ENCODE data around the gene FADS2.

The FADS2 gene

DNA sequence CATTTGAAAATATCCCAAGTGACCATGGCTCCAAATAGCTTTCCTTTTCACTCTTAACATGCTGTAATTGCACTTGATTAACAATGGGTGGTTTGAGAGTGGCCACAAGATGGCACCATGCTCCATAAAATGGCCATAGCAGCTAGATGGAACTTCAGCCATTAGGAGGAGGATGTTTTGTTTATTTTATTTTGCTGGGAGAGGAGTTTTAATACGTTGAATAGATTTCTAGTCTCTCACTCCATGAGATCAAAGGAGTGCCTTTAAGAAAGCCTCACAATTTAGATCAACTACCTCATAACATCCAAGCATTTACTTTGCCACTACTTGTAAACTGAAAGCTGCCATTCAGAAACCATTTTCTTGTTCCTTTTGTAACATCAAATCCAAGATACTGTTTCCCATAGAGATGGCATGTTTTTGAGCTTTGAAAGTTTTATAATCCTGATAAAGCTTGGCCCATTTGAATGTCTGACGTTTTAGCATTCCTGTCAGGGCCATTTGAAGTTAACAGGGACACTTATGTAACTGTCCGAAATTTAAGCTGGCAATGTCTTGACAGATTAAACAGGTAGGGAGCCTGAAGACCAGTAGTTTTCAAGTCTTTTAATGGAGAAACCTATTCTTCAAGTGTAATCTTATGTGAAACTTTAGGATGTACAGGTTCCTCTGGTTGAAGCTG, 30.7 kb upstream of the FADS2 start:
- peak; percentile 82 for DNase-seq

DNA sequence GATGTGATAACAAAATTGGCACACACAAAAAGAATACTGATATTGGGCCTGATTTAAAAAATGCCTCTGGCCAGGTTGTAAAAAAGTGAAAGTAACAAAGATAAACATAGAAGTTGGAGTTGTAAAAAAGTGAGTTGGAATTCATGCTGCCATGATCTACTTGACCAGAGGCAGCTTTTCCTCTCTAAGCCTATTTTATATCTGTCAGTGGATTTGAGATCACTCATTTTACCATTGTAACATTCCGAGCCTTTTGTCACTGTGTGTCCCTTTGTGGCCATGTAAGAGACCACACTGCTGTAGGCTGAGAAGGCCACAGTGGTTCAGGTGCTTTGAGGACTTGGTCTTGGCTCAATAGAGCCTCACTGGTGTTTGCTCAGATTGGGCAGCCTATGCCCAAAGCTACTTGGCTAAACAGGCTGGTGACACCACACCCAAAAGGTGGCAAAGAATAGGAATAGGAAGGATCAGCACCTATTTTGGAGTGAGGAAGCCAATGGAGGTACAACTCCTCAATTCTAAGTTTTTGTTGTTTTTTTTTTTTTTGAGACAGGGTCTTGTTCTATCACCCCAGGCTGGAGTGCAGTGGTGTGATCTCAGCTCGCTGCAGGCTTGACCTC, 28.3 kb upstream of the FADS2 start:
- DNase-seq: no peak

DNA sequence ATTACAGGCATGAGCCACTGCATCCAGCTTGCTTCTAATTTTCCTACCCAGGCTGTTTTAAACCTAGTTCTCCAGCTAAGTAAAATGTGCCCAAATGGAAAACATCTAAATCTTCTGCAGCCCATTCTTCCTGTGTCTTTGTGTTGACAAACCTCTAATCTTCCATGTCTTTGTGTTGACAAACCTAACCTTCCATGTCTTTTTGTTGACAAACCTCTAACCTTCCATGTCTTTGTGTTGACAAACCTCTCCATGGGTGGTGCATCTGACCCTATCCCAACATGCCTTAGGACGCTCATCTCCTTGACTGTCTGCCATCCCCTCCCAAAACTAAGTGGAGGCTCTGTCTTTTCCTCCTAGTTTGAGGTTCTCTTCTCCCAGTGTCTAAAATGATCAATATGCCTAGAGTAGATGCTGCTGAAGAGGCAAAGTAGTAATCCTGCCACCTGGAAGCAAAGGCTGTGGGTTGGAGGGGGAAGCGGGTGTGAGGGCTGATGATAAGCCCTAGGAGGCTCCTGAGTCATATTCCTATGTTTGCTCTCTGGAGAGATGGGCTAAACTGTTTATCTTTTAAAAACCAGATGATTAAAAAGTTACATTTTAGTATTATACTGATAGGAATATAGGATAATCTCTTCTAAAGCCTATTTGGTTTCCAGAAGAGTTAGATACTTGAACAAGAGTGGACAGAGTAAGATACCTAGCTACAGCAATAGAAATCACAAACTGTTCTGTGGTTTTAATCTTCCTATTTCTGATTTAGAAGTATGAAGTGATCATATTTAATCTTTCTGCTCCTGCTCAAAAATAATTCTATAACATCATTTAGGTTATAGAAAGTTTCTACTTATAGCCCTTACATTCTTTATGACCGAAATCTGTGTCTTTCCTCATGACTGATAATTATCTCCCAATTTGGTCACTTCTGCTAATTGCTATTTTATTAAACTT, 27.5 kb upstream of the FADS2 start:
- no peak for DNase-seq

DNA sequence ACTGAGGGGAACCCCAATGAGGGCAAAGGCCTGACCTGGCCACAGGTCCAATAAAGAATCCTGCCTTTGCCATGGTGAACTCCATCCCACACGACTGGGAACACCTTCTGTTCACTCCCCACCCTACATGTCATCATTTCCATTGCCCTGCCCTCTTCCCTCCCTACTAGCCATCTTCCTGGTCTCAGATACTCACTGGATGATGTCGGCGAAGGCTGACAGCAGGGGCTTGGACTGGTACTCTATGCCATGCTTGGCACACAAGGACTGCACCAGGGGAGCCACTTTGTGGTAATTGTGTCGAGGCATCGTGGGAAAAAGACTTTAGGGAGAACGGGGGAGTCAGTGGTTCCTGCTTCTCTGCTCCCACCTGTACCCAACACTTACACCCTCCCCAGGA, 25.5 kb upstream of the FADS2 start:
- no peak for DNase-seq

DNA sequence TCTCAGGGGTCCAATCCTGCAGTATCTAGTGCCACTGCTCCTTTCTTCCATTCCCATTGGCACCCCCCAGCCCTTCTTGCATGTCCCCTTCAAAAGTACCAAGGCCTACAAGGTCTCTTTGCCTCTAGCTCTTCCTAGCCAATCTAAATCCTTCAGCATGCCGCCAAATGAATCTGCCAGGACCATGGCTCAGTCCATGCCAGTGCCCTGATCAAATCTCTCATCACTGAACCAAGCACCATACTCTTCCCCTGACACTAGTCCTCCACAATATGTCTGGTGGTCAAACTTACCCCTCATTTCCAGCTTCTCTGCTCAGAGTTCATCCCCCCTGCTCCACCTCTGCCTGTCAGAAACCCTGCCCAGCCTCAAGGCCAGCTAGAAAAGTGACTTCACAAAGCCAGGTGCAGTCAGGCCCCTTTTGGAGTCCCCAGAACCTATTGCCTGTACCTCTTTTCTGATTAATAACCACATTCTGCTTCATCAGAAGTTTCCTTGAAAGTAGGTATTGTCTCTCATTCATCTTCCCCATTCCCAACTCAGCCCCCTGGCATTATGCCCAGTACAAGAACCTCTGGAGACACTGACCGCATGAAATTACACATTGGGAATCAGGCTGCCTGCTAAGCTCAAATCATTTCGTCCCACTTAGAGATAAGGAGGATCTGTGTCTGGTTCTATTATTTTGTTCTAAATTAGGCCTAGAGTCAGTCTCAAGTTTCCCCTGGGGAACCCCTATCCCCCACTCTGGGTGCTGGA, 24.0 kb upstream of the FADS2 start:
- no peak for DNase-seq

DNA sequence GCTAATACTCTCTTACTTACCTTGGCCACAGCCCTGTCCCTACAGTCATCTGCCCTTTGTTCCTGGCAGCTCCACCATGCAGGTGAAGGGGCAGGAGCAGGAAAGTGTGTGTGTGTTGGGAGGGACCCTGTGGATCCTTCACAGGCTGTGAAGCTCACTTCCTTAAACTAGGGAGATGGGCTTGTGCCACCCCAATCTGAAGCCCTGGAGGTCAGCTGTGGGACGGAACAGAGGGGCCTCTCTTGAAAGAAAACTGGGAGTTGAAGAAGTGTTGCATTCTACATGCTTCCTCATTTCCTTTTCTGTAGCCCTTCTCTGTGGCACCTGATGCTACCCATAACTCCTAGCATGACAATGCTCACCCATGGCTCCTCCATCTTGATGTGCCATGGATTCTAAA, 23.0 kb upstream of the FADS2 start:
- no peak for DNase-seq

DNA sequence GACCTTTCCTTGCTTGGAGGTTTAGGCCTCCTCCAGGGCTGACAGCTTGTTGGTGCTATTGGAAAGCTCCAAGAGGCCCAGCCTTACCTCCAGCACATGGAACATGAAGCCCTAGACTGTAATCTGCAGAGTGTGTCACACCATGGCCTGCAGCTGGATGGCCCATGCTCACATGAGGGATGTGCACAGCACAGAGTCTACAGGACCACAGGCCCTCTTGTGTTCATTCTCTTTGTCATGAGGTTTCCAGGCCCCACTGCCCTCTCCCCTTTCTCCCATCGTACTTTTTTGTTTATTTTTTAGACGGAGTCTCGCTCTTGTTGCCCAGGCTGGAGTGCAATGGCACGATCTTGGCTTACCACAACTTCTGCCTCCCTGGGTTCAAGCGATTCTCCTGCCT, 21.3 kb upstream of the FADS2 start:
- DNase-seq: no peak

DNA sequence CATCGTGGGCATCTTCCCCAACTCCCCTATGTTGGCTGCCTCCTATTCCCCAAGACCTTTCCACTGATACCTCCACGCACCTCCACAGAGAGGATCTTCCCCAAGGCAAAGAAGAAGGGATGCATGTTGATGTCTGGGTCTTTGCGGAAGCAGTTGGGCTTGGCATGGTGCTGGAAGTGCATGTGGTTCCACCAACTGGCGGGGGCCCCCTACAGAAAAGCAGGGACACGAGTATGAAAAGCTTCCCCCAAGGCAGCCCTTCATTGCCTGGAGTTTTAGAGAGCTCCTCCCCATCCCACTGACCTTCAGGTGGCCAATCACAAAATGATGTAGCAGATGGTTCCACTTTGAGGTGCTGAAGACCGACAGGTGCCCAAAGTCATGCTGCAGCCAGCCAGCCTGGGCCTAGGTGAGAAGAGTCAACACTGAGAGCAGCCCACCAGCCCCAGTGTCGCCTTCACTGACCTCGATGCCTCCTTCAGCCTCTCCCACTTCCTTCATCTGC, 17.4 kb upstream of the FADS2 start:
- no peak for DNase-seq

DNA sequence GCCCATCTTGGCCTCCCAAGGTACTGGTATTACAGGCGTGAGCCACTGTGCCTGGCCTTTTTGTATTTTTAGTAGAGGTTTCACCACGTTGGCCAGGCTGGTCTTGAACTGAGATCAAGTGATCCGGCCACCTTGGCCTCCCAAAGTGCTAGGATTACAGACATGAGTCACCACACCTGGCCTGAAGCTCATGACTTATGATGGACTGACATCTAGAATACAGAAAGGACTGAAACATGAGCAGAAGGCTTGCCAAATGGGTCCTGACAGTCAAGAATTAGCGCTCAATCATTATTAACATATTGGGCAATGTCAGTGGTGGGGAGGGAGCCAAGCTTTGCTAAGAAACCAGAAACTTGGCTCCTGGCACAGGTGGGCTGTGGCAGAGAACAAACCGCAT, 16.3 kb upstream of the FADS2 start:
- DNase-seq: no peak

DNA sequence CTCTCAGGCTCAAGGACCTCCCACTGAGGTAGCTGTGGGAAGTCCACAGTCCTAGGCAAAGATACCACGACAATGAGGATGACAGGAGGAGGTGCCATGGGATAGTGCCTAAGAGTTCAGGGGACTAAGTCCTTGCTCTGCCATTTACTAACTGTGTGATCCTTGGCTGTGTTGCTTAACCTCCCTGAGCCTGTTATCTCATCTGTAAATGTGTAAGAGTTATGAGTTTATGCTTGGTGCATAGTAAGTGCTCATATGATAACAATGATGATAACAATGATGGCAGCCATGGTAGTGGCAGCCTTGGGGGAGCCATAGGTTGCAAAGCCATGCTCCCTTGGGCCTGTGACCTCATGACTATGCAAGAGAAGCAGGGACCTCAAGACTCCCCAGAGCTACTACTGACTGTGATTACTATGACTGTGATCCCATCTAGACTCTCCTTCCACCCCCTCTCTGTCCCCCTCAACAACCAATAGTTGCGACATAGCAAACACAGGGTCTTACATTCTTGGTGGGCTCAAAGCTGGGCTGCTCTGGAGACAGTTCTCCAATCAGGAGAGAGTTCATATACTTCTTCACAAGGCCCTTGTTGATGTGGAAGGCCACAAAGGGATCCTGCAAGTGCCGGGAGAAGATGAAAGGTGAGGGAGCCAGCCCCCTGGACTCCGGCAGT, 15.2 kb upstream of the FADS2 start:
- no peak for DNase-seq

DNA sequence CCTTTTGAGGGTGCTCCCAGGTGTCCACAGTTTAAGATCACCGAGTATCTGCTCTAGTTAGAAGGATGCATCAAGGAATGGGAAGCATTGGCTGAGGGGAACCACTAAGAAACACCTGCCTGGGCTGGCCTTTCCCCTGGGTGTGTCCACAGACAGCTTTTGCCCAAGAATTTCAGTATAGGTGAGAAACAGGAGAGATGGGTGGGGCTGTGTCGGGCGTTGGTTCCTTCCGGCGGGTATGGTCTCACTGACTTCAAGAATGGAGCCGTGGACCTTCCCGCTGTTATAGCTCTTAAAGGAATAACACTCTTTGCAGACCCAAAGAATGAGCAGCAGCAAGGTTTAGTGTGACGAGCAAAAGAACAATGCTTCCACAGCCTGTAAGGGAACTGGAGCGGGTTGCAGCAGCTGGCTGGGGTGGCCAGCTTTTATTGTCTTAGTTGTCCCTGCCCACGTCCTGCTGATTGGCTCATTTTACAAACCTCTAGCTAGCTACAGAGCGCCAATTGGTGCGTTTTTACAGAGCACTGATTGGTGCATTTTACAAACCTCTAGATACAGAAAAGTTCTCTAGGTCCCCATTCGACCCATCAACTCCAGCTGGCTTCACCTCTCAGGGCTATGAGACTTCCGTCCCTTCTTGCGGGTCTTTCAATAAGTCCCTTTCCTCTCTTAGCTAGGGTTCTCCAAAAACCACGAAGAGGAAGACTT, 13.7 kb upstream of the FADS2 start:
- peak; percentile 68 for DNase-seq

DNA sequence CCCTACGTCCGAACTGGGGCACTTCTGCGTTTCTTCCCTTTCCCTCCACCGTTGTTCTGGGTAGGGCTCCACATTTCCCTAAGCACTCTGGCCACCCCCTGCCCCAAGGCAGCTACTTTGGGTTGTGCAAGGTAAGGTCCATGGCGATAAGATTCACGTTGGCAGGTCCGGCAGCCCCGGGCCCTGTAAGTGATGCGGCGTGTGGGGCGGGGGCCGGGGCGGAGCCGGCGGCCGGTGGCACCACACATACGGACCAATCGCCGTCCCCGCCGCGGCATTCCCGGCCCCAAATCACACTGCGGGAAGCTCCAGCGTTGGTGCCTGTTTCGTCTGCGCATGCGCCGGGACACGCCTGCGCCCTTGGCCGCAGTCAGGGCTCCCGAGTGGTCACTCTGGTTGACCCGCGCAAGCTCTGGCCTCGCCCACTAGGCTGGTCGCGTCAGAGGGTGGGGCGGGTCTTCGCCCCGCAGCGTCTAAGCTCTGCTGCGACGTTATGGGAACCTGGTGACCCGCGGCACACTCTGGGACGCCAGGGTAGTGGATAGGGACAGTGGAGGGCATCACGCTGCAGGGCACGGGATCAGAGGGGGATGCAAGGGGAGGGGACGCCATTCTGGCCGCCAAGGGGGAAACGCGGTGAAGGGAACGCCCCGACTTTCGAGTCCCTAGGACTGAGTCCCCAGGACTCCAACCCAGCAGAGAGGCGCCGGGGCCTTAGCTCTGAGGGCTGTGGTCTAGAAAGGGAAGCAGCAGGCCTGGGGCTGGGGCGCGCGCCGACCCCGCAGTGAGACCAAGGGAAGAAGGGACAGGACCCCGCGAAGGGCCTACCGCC, 12.9 kb upstream of the FADS2 start:
- DNase-seq: peak; percentile 98

DNA sequence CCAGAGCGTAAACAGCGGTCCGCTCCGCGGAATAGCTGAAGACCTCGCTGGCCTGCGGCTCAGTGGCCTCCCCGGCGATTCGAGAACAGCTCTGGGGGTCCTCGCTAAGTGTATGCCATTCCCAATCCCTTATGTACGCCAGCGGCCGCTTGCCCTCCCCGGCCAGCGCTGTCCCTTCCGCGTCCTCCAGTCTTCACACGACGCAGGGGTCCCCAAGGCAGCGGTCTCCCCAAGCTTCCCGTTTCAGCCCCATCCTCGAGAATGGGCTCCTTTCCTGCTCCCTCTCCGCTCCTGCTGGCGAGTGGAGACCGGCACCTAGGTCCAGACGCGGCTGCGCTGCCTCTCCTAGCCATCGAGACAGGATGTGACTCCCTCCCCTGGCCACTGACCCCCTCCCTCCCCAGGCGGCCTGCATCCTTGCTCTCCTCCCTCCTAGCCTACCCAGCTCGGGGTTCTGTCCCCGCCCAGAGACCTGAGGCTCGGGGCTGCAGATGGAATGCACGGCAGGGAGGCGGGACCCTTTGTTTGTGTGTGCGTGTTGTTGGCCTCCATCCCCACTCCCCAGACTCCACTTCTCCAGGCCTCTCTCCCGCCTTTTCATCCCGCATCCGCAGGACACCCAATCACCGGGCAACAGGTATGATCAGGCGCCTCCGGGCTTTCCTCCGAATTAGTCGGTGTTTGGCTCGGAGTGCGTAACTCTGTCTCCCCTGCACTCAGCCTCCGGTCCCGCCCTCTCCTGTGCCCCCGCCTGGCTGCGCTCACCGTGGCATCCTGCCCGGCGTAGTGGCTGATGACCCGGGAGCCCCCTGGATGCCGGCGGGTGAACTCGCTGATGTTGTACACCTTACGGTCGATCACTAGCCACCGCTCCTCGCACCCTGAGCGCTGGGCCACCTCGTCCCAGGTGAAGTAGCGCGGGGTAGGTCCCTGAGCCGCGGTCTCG, 12.0 kb upstream of the FADS2 start:
- DNase-seq: peak; percentile 37

DNA sequence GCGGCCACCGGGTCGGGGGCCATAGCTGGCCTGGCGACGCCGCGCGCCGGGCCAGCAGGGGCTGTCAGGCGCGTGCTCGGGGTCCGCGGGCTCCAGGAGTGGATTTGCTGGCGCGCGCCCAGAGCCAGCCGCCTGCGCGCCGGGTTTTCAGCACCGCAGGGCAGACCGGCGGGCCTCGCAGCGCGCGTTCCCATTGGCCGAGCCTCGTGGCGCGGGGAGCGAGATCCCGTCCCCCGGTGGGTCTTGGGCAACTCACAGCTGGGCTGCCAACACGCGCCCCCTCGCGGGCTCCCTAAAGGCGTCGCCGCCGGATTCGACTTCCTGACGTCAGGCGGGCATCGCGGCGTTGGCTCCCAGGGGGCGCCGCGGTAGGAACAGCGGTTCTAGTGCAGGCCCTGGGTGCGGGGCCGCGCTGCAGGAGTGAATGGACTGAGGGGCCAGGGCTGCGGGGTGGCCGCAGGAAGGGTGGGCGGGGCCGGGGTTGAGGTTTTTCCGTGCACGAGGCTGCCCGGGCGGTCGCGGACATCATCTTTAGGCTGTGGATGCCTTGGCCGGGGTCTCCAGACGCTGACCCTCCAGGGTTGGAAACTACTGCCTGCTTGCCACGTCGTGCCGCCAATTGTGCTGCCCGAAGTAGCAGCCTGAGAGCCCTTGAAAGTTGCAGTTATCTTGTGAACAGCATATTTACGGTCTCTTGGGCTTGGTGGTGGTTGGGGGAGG, 11.2 kb upstream of the FADS2 start, which contains the start of gene FADS1:
Gene FADS1 (minus strand): TSS at position 268 of the 720 bp plus-strand sequence. CDS start 74 bp downstream, at position 194.
- peak; percentile 96 for DNase-seq

DNA sequence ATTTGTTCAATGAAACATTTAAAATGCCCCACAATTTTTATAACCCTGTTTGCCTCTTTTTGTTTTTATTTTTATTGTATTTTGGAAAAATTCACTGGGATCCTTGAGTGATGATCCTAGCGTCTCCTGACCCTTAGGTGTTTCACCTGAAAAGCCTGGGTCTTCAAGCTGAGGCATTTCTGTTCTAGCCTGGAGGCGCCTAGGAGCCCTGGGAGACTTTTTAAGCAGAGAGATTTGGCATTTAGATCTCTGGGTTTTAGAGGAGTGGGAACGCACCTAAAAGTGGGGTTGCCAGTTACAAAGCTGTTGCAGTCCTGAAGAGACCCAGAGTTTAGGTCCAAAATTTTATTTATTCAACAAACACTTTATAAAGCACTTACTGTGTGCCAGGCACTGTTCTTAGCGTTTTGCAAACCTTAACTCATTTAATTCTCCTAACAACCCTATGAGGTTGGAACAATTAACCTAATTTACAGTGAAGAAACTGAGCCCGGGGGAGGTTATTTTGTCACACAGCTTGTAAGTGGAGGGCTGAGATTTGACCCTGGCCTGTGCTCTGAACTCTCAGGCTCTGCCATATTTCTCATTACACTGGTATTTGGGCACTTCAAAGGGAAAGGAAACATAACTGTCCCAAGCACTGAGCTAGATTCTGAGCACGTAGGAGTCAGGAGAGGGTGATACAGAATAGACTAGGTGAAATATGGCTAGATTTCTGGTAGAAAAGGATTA, 10.5 kb upstream of the FADS2 start:
- no peak for DNase-seq

DNA sequence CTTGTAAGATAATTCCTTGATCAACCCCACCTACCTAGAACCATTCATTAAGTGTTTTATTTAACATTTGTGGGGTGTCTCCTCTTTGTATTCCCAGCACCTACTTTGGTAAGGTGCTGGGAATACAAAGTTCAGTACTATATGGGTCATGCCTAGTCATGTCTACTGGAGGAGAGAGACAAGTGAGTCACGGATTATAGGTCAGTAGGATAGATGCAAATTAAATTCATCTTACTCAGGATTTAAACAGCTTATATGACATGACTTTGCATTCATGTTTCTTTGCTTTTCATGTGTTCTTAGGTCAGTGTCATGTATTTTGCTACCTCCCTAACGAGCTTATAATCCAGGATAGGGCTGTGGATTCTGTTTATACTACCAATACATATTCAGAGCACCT, 7.9 kb upstream of the FADS2 start:
- DNase-seq: no peak

DNA sequence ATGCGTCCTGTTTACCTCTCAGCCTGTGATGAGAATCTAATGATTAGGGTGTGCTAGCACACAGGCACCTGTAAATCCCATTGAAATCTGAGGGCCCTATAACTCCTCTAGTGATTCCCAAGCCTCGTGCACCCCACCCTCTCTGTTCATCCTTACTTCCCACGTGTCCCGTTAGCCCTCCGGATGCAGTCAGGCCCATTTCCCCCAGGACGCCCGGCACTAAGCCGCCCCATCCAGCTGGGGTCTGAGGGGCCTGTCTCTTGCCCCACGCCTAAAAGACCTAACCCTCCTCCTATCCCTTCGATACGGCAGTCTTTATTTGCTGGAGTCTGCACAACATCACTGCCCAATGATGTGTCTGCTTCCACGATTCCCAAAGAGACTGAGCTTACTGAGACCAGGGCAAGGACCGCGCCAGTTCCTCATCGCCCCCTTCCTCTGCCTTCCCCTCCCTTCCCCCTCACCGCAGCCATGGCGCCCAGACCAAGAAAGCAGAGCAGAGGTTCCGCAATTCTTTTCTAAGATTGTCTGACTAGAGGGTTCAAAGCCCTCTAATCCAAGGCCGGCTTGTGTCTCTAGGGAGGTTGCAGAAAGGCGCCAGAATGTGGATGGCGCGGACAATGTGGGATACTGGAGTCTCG, 1.1 kb upstream of the FADS2 start:
- peak; percentile 54 for DNase-seq

DNA sequence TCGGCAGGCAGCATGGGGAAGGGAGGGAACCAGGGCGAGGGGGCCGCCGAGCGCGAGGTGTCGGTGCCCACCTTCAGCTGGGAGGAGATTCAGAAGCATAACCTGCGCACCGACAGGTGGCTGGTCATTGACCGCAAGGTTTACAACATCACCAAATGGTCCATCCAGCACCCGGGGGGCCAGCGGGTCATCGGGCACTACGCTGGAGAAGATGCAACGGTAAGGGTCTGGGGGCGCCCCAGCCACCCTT, 204 bp downstream of the FADS2 start:
- DNase-seq: no peak
